WI38 (cell line): ENCODE measurements around the gene KCNH5.

Experiments
- H3K4me3 ChIP-seq: 2 replicates; pipeline ENCODE4 v1.5.1; 2011; ENCODE audit warnings: low read depth, mild to moderate bottlenecking, control low read depth, low read length
- TF ChIP-seq, protein P1 (sequence below): IDR thresholded peaks from 2 replicates; pipeline ENCODE4 v1.5.1; 2012; ENCODE audit warnings: low read depth, mild to moderate bottlenecking, control low read depth, low read length

Gene KCNH5

DNA sequence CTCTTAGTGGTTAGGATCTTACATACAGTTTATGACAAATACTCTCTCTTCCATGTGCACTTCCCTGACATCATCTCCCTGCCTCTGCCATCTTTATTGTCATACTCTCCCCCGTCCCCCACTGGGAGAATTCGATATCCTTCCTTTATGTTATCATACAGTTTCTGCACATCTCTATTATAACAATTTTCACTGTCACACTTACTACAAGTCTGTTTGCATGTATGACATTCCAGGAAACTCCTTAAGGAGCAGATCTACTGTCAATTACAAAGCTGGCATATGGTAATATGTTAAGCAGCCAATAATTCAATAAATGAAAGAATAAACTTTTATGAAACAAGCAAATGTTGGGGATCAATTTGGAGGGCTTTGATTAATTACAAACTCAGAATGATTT lies 91.1 kb downstream of the KCNH5 start:
- TF ChIP-seq, protein P1, sequence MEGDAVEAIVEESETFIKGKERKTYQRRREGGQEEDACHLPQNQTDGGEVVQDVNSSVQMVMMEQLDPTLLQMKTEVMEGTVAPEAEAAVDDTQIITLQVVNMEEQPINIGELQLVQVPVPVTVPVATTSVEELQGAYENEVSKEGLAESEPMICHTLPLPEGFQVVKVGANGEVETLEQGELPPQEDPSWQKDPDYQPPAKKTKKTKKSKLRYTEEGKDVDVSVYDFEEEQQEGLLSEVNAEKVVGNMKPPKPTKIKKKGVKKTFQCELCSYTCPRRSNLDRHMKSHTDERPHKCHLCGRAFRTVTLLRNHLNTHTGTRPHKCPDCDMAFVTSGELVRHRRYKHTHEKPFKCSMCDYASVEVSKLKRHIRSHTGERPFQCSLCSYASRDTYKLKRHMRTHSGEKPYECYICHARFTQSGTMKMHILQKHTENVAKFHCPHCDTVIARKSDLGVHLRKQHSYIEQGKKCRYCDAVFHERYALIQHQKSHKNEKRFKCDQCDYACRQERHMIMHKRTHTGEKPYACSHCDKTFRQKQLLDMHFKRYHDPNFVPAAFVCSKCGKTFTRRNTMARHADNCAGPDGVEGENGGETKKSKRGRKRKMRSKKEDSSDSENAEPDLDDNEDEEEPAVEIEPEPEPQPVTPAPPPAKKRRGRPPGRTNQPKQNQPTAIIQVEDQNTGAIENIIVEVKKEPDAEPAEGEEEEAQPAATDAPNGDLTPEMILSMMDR, result no peak
- H3K4me3 ChIP-seq, result no peak overlapping the region

GRCh38 chr14:62952226-62952625 lies 93.0 kb downstream of the KCNH5 start:
- H3K4me3 ChIP-seq, result no peak overlapping the region
- TF ChIP-seq, protein P1, result no peak

GRCh38 chr14:62947301-62947700 lies 98.0 kb downstream of the KCNH5 start:
- TF ChIP-seq, protein P1, result no peak
- no peak overlapping the region for H3K4me3 ChIP-seq

GRCh38 chr14:62946221-62946620 lies 99.0 kb downstream of the KCNH5 start:
- TF ChIP-seq, protein P1, result no peak
- no peak overlapping the region for H3K4me3 ChIP-seq

DNA sequence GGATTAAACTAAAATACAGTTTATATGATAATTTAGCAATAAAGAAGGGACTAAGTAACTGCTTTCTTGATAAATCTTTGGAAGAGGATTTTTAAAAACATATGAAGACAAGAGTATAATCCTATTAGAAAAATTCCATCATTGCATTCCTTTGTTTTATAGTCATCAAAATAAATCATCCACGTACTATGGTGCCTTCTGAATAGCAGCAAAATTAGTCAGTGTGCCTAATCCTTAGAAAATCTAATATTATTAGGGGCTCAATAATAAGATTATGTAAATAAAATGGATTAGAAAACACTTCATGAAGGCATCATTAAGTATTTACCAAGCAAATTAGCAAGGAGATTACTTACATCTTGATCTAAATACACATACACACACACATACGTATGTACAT lies 102.1 kb downstream of the KCNH5 start:
- no peak overlapping the region for H3K4me3 ChIP-seq
- TF ChIP-seq, protein P1, result no peak

GRCh38 chr14:62939970-62940369 lies 105.3 kb downstream of the KCNH5 start:
- no peak overlapping the region for H3K4me3 ChIP-seq
- TF ChIP-seq, protein P1, result no peak

- TF ChIP-seq, protein P1, result no peak
- no peak overlapping the region for H3K4me3 ChIP-seq
Observed at GRCh38 chr14:62938778-62939177, 106.5 kb downstream of the KCNH5 start.
